ENCODE measurements around the gene WNT9B. TPM values are rescaled to one million over a fixed set of nuclear protein-coding genes. Genes with fewer than 3 reads are reported as not detected.

WNT9B gene
- total and polyA plus RNA-seq, 2 experiments from 2014 or later = 0.17 TPM; not detected in 1

DNA sequence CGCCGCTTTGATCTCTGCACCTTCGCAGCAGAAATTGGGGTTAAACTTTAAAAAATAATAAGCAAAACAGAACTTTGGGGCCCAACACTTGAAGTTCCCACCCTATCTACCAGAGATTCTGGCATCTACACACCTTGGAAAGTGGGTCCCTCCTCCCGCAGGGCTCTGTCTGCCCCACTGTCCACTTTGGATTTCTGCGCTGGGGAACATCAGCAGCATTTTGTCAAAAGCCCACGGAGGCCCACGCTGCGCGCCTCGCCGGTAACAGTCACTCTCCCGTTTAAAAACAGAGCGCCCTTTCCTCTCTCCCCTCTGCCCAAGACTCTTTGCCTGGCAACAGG, 725 bp upstream of the WNT9B start:
- H3K4me1 ChIP-seq (ENCODE audit: insufficient read depth) = peaks cover 13% of the 10 kb centered on the region; the same call in 1 of the 2 replicates
- no peak overlapping the region for H3K27ac ChIP-seq (ENCODE audit: low read depth)
- H4K20me1 ChIP-seq (replicated peaks; ENCODE audit: insufficient read depth) = 0 out of 2 replicates have a peak, but pooled peaks cover 4% of the 10 kb centered on the region
- H2AFZ ChIP-seq = peak overlapping the region; percentile 93
- H3K4me3 ChIP-seq = peak overlapping the region; percentile 77
- DNase-seq (ENCODE audit: low spot score) (no peak), ATAC-seq (no peak)
- Mint-ChIP-seq H3K27ac (no peak overlapping the region), H3K4me1 (peaks cover 14% of the 10 kb centered on the region), H3K4me3 (peak overlapping the region; percentile 86), H3K27me3 (ENCODE audit: insufficient read depth, low read depth, poor library complexity) (peaks cover 58% of the 10 kb centered on the region), H3K36me3 (ENCODE audit: low read depth) (no peaks in the 10 kb centered on the region), H3K9me3 (no peaks in the 10 kb centered on the region)
- peaks cover 56% of the 10 kb centered on the region for H3K27me3 ChIP-seq (ENCODE audit: insufficient read depth)
- H3K36me3 ChIP-seq (ENCODE audit: insufficient read depth) = no peaks in the 10 kb centered on the region
- TF ChIP-seq ZNF331 (CRISPR knock-in tag; IDR thresholded peaks at IDR 0.05; ENCODE audit: low read depth) = no peak
- TF ChIP-seq, protein P1, sequence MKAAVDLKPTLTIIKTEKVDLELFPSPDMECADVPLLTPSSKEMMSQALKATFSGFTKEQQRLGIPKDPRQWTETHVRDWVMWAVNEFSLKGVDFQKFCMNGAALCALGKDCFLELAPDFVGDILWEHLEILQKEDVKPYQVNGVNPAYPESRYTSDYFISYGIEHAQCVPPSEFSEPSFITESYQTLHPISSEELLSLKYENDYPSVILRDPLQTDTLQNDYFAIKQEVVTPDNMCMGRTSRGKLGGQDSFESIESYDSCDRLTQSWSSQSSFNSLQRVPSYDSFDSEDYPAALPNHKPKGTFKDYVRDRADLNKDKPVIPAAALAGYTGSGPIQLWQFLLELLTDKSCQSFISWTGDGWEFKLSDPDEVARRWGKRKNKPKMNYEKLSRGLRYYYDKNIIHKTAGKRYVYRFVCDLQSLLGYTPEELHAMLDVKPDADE (IDR thresholded peaks at IDR 0.05) = no peak
- TF ChIP-seq JUNB (IDR thresholded peaks at IDR 0.05; ENCODE audit: unreplicated experiment) = no peak
- no peak for TF ChIP-seq NANOG (IDR thresholded peaks at IDR 0.05; ENCODE audit: borderline replicate concordance)
- no peak for TF ChIP-seq ZNF114 (CRISPR knock-in tag; IDR thresholded peaks at IDR 0.05)
- TF ChIP-seq, protein P2, sequence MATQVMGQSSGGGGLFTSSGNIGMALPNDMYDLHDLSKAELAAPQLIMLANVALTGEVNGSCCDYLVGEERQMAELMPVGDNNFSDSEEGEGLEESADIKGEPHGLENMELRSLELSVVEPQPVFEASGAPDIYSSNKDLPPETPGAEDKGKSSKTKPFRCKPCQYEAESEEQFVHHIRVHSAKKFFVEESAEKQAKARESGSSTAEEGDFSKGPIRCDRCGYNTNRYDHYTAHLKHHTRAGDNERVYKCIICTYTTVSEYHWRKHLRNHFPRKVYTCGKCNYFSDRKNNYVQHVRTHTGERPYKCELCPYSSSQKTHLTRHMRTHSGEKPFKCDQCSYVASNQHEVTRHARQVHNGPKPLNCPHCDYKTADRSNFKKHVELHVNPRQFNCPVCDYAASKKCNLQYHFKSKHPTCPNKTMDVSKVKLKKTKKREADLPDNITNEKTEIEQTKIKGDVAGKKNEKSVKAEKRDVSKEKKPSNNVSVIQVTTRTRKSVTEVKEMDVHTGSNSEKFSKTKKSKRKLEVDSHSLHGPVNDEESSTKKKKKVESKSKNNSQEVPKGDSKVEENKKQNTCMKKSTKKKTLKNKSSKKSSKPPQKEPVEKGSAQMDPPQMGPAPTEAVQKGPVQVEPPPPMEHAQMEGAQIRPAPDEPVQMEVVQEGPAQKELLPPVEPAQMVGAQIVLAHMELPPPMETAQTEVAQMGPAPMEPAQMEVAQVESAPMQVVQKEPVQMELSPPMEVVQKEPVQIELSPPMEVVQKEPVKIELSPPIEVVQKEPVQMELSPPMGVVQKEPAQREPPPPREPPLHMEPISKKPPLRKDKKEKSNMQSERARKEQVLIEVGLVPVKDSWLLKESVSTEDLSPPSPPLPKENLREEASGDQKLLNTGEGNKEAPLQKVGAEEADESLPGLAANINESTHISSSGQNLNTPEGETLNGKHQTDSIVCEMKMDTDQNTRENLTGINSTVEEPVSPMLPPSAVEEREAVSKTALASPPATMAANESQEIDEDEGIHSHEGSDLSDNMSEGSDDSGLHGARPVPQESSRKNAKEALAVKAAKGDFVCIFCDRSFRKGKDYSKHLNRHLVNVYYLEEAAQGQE (IDR thresholded peaks at IDR 0.05; ENCODE audit: unreplicated experiment) = no peak
- no peak for TF ChIP-seq STAT1 (IDR thresholded peaks at IDR 0.05; ENCODE audit: unreplicated experiment)
- TF ChIP-seq, protein P3, sequence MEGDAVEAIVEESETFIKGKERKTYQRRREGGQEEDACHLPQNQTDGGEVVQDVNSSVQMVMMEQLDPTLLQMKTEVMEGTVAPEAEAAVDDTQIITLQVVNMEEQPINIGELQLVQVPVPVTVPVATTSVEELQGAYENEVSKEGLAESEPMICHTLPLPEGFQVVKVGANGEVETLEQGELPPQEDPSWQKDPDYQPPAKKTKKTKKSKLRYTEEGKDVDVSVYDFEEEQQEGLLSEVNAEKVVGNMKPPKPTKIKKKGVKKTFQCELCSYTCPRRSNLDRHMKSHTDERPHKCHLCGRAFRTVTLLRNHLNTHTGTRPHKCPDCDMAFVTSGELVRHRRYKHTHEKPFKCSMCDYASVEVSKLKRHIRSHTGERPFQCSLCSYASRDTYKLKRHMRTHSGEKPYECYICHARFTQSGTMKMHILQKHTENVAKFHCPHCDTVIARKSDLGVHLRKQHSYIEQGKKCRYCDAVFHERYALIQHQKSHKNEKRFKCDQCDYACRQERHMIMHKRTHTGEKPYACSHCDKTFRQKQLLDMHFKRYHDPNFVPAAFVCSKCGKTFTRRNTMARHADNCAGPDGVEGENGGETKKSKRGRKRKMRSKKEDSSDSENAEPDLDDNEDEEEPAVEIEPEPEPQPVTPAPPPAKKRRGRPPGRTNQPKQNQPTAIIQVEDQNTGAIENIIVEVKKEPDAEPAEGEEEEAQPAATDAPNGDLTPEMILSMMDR (conservative IDR thresholded peaks at IDR 0.05; ENCODE audit: low read depth in 2 of 2) = no peak
- TF ChIP-seq EZH2 (IDR thresholded peaks at IDR 0.05; ENCODE audit: low read depth, unreplicated experiment) = no peak
- TF ChIP-seq CREB1 (CRISPR knock-in tag; IDR thresholded peaks at IDR 0.05; ENCODE audit: low read depth) = no peak
- TF ChIP-seq POLR2AphosphoS5 (IDR thresholded peaks at IDR 0.05; ENCODE audit: low read depth) = no peak
- no peak for TF ChIP-seq EZH2phosphoT487 (IDR thresholded peaks at IDR 0.05; ENCODE audit: unreplicated experiment)
- TF ChIP-seq, protein P4, sequence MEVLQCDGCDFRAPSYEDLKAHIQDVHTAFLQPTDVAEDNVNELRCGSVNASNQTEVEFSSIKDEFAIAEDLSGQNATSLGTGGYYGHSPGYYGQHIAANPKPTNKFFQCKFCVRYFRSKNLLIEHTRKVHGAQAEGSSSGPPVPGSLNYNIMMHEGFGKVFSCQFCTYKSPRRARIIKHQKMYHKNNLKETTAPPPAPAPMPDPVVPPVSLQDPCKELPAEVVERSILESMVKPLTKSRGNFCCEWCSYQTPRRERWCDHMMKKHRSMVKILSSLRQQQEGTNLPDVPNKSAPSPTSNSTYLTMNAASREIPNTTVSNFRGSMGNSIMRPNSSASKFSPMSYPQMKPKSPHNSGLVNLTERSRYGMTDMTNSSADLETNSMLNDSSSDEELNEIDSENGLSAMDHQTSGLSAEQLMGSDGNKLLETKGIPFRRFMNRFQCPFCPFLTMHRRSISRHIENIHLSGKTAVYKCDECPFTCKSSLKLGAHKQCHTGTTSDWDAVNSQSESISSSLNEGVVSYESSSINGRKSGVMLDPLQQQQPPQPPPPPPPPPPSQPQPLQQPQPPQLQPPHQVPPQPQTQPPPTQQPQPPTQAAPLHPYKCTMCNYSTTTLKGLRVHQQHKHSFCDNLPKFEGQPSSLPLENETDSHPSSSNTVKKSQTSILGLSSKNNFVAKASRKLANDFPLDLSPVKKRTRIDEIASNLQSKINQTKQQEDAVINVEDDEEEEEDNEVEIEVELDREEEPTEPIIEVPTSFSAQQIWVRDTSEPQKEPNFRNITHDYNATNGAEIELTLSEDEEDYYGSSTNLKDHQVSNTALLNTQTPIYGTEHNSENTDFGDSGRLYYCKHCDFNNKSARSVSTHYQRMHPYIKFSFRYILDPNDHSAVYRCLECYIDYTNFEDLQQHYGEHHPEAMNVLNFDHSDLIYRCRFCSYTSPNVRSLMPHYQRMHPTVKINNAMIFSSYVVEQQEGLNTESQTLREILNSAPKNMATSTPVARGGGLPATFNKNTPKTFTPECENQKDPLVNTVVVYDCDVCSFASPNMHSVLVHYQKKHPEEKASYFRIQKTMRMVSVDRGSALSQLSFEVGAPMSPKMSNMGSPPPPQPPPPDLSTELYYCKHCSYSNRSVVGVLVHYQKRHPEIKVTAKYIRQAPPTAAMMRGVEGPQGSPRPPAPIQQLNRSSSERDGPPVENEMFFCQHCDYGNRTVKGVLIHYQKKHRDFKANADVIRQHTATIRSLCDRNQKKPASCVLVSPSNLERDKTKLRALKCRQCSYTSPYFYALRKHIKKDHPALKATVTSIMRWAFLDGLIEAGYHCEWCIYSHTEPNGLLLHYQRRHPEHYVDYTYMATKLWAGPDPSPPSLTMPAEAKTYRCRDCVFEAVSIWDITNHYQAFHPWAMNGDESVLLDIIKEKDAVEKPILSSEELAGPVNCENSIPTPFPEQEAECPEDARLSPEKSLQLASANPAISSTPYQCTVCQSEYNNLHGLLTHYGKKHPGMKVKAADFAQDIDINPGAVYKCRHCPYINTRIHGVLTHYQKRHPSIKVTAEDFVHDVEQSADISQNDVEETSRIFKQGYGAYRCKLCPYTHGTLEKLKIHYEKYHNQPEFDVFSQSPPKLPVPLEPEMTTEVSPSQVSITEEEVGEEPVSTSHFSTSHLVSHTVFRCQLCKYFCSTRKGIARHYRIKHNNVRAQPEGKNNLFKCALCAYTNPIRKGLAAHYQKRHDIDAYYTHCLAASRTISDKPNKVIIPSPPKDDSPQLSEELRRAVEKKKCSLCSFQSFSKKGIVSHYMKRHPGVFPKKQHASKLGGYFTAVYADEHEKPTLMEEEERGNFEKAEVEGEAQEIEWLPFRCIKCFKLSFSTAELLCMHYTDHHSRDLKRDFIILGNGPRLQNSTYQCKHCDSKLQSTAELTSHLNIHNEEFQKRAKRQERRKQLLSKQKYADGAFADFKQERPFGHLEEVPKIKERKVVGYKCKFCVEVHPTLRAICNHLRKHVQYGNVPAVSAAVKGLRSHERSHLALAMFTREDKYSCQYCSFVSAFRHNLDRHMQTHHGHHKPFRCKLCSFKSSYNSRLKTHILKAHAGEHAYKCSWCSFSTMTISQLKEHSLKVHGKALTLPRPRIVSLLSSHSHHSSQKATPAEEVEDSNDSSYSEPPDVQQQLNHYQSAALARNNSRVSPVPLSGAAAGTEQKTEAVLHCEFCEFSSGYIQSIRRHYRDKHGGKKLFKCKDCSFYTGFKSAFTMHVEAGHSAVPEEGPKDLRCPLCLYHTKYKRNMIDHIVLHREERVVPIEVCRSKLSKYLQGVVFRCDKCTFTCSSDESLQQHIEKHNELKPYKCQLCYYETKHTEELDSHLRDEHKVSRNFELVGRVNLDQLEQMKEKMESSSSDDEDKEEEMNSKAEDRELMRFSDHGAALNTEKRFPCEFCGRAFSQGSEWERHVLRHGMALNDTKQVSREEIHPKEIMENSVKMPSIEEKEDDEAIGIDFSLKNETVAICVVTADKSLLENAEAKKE (CRISPR knock-in tag; IDR thresholded peaks at IDR 0.05) = no peak
- peak overlapping the region; percentile 92 for H3K4me2 ChIP-seq
- H3F3A ChIP-seq (replicated peaks; ENCODE audit: low read depth) = no peaks in the 10 kb centered on the region
- no peaks in the 10 kb centered on the region for H3K9me2 ChIP-seq (ENCODE audit: insufficient read depth)
- H3K79me2 ChIP-seq (replicated peaks; ENCODE audit: insufficient read depth) = no peaks in the 10 kb centered on the region

All from GM23338 (cell line).